H1 (cell line): ENCODE measurements around the gene UTP25. TPM values are rescaled to one million over a fixed set of nuclear protein-coding genes. Genes with fewer than 3 reads are reported as not detected.

Experiments
- ASH2L ChIP-seq: fragments of 200-600, 300-600 bp; sonication (generic); IDR thresholded peaks from one replicate; pipeline ENCODE4 v1.7.1; 2017; ENCODE audit warnings: low read length
- CHD2 ChIP-seq: IDR thresholded peaks from 2 replicates; pipeline ENCODE4 v1.6.1; 2012; ENCODE audit warnings: low read length, improper control_type of control experiment
- HDAC6 ChIP-seq: IDR thresholded peaks from one replicate; pipeline ENCODE4 v1.7.1; 2012; ENCODE audit warnings: low read depth, mild to moderate bottlenecking, inconsistent platforms, low read length, moderate library complexity
- JUND ChIP-seq: IDR thresholded peaks from 2 replicates; pipeline ENCODE4 v1.6.1; 2011; ENCODE audit warnings: mild to moderate bottlenecking, improper control_type of control experiment, low read length
- KDM4A ChIP-seq: IDR thresholded peaks from one replicate; pipeline ENCODE4 v1.7.1; 2012; ENCODE audit warnings: low read depth, mild to moderate bottlenecking, moderate library complexity, low read length, inconsistent platforms; ENCODE audit not compliant: severe bottlenecking
- POLR2AphosphoS5 ChIP-seq: IDR thresholded peaks from 2 replicates; pipeline ENCODE4 v1.6.1; 2011; ENCODE audit warnings: low read depth, low read length
- RFX5 ChIP-seq: IDR thresholded peaks from 2 replicates; pipeline ENCODE4 v1.6.1; 2011; ENCODE audit warnings: low read depth, low read length, improper control_type of control experiment, borderline replicate concordance
- USF2 ChIP-seq: IDR thresholded peaks from 2 replicates; pipeline ENCODE4 v1.6.1; 2011; ENCODE audit warnings: low read length, improper control_type of control experiment
- polyA plus RNA-seq, 7 experiments: library from polyadenylated mRNA; depleted of rRNA in 3 of 7; stranded (reverse) in 5 of 7; unstranded in 2 of 7; fragments of >200 nt in 5 of 7; fragments of 200-250 nt in 2 of 7; gene quantifications; 1 replicate in 5 of 7; 2 replicates in 1 of 7; 4 replicates in 1 of 7; pipeline versions ENCODE4 v1.2.1 to v1.2.3, GENCODE V29; 2011 to 2013; ENCODE audit warnings: missing spikeins in 2 of 7, mixed read lengths in 2 of 7
- total RNA-seq: library from RNA; stranded (reverse); fragmentation: NEBNext Ultra II Directional; extraction: Animal tissue kit (Norgen Biotek cat#: 25700); gene quantifications from 2 replicates; pipeline ENCODE4 v1.2.1, GENCODE V29; 2021
- TF ChIP-seq, protein P1 (sequence below): fragments of 300-600 bp; sonication (generic); IDR thresholded peaks from 2 replicates; pipeline ENCODE4 v1.7.1; 2012; ENCODE audit warnings: low read length, moderate library complexity, mild to moderate bottlenecking, inconsistent platforms; ENCODE audit not compliant: insufficient replicate concordance
- TF ChIP-seq, protein P2 (sequence below): IDR thresholded peaks from 2 replicates; pipeline ENCODE4 v1.6.1; 2012; ENCODE audit warnings: low read length, inconsistent platforms

UTP25 gene
- total and polyA plus RNA-seq, 2 of the 8 experiments (the other 6 are each of a cell fraction or from before 2014, with no cell fraction given): 4.0 to 7.6 TPM

DNA sequence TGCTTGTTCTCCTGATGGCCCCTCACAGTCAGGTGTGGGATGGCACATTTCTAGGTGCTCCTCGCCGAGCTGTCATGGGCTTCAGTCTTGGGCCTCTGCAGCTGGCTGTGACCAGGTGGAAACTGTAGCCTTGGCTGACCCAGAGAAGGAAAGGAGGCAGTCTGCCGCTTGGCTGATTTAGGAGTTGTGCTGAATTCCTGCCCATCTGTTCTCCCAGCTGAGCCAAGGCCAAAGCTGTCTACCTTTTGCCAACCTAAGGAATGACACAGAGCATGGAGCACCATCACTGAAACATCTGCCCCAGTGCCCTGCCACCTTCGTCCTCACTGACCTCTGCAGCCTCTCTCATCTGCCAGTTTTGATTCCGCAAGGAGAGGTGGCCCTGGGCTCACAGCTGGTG, 27.9 kb downstream of the UTP25 start (continued):
- TF ChIP-seq, protein P1, sequence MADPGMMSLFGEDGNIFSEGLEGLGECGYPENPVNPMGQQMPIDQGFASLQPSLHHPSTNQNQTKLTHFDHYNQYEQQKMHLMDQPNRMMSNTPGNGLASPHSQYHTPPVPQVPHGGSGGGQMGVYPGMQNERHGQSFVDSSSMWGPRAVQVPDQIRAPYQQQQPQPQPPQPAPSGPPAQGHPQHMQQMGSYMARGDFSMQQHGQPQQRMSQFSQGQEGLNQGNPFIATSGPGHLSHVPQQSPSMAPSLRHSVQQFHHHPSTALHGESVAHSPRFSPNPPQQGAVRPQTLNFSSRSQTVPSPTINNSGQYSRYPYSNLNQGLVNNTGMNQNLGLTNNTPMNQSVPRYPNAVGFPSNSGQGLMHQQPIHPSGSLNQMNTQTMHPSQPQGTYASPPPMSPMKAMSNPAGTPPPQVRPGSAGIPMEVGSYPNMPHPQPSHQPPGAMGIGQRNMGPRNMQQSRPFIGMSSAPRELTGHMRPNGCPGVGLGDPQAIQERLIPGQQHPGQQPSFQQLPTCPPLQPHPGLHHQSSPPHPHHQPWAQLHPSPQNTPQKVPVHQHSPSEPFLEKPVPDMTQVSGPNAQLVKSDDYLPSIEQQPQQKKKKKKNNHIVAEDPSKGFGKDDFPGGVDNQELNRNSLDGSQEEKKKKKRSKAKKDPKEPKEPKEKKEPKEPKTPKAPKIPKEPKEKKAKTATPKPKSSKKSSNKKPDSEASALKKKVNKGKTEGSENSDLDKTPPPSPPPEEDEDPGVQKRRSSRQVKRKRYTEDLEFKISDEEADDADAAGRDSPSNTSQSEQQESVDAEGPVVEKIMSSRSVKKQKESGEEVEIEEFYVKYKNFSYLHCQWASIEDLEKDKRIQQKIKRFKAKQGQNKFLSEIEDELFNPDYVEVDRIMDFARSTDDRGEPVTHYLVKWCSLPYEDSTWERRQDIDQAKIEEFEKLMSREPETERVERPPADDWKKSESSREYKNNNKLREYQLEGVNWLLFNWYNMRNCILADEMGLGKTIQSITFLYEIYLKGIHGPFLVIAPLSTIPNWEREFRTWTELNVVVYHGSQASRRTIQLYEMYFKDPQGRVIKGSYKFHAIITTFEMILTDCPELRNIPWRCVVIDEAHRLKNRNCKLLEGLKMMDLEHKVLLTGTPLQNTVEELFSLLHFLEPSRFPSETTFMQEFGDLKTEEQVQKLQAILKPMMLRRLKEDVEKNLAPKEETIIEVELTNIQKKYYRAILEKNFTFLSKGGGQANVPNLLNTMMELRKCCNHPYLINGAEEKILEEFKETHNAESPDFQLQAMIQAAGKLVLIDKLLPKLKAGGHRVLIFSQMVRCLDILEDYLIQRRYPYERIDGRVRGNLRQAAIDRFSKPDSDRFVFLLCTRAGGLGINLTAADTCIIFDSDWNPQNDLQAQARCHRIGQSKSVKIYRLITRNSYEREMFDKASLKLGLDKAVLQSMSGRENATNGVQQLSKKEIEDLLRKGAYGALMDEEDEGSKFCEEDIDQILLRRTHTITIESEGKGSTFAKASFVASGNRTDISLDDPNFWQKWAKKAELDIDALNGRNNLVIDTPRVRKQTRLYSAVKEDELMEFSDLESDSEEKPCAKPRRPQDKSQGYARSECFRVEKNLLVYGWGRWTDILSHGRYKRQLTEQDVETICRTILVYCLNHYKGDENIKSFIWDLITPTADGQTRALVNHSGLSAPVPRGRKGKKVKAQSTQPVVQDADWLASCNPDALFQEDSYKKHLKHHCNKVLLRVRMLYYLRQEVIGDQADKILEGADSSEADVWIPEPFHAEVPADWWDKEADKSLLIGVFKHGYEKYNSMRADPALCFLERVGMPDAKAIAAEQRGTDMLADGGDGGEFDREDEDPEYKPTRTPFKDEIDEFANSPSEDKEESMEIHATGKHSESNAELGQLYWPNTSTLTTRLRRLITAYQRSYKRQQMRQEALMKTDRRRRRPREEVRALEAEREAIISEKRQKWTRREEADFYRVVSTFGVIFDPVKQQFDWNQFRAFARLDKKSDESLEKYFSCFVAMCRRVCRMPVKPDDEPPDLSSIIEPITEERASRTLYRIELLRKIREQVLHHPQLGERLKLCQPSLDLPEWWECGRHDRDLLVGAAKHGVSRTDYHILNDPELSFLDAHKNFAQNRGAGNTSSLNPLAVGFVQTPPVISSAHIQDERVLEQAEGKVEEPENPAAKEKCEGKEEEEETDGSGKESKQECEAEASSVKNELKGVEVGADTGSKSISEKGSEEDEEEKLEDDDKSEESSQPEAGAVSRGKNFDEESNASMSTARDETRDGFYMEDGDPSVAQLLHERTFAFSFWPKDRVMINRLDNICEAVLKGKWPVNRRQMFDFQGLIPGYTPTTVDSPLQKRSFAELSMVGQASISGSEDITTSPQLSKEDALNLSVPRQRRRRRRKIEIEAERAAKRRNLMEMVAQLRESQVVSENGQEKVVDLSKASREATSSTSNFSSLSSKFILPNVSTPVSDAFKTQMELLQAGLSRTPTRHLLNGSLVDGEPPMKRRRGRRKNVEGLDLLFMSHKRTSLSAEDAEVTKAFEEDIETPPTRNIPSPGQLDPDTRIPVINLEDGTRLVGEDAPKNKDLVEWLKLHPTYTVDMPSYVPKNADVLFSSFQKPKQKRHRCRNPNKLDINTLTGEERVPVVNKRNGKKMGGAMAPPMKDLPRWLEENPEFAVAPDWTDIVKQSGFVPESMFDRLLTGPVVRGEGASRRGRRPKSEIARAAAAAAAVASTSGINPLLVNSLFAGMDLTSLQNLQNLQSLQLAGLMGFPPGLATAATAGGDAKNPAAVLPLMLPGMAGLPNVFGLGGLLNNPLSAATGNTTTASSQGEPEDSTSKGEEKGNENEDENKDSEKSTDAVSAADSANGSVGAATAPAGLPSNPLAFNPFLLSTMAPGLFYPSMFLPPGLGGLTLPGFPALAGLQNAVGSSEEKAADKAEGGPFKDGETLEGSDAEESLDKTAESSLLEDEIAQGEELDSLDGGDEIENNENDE: no peak
- TF ChIP-seq KDM4A (no peak), RFX5 (no peak), JUND (no peak), USF2 (no peak), CHD2 (no peak), POLR2AphosphoS5 (no peak), HDAC6 (no peak), ASH2L (no peak)
- TF ChIP-seq, protein P2, sequence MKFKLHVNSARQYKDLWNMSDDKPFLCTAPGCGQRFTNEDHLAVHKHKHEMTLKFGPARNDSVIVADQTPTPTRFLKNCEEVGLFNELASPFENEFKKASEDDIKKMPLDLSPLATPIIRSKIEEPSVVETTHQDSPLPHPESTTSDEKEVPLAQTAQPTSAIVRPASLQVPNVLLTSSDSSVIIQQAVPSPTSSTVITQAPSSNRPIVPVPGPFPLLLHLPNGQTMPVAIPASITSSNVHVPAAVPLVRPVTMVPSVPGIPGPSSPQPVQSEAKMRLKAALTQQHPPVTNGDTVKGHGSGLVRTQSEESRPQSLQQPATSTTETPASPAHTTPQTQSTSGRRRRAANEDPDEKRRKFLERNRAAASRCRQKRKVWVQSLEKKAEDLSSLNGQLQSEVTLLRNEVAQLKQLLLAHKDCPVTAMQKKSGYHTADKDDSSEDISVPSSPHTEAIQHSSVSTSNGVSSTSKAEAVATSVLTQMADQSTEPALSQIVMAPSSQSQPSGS: no peak
